CD4-positive, alpha-beta T cell treated with Interleukin-4 for 1 hour (primary cell): ENCODE measurements around the gene VPS35L.
A peak's percentile ranks its signal among the peaks of the same experiment; 100 is the strongest.
"Not testable (repeated sequence)": the region's sequence is repeated elsewhere in the genome, so short reads cannot be mapped to it uniquely, and the experiment has no call there.

ENCODE experiments used
- DNase-seq, 2 donors: peaks; one replicate each; pipeline ENCODE4 v3.0.0-alpha.2; 2020 to 2022

VPS35L gene

GRCh38 chr16:19532601-19533000 lies 22.9 kb upstream of the VPS35L start:
- no peak for DNase-seq

DNA sequence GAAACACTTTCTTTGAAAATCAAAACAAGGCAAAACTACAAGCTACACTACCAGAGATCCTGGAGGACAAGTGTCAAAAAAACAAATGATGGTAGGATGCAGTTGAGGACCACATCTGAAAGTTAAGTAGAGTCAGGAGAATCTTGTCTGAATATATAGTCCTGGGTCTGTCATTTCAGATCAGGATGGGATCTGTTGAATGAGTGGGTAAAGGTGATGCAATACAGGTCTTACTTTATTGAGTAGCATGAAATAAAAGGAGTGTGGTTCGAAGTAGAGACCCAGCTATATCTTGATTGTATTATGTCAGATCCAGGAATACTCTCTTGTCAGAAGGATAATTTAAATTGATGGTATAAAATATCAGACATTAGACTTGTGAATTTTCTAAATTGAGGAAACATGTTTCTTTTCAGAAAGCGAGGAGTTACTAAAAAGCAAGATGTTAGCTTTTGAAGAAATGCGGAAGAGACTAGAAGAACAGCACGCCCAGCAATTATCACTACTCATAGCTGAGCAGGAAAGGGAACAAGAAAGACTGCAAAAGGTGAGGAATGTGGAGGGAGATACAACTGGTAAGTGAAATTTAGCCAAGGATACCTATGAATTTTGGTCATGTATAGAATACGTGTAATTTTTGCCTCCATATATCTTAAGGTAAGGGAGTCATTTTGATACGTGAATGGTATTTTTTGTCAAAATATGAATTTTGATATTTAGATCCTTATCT lies 15.1 kb upstream of the VPS35L start:
- DNase-seq, result no peak

DNA sequence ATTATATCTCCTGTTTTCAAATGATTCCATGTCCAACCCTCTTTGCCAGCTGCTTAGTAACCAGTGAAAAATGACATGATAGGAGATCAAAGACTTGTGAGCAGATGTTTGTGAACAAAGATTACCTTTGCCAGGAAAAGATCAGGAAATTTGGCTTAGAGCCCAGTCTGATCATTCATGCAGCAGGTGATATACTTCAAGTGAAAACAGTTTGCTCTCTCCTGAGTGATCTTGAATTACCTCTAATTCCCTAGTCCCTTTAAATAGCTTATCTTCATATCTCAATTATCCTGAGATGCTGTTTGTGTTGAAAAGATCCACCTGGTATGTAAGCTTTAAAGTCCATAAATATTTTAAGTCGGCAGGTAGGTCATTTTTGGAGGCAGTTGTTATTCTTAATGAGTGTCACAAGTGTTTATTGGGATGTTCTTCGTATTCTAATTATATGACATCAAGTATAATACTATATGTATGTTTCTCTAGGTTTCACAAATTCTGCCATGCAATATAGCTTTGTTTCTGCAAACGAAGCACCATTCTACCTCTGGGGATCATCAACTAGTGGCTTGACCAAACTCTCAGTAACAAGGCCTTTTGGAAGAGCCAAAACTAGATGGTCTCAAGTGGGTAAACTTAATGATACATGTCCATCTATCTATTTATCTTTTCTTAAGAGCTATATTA lies 13.2 kb upstream of the VPS35L start:
- no peak for DNase-seq

DNA sequence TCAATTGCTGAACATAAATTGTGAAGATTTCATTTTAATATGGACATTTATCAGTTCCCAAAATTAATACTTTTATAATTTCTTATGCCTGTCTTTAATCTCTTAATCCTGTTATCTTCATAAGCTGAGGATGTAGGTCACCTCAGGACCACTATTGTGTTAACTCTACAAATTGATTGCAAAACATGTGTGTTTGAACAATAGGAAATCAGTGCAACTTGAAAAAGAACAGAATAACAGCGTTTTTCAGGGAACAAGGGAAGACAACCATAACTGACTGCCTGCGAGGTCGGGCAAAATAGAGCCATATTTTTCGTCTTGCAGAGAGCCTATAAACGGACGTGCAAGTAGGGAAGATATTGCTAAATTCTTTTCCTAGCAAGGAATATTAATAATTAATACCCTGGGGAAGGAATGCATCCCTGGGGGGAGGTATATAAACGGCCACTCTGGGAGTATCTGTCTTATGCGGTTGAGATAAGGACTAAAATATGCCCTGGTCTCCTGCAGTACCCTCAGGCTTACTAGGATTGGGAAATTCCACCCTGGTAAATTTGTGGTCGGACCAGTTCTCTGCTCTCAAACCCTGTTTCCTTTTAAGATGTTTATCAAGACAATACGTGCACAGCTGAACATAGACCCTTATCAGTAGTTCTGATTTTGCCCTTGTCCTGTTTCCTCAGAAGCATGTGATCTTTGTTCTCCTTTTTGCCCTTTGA lies 12.1 kb upstream of the VPS35L start:
- not testable (repeated sequence) for DNase-seq

DNA sequence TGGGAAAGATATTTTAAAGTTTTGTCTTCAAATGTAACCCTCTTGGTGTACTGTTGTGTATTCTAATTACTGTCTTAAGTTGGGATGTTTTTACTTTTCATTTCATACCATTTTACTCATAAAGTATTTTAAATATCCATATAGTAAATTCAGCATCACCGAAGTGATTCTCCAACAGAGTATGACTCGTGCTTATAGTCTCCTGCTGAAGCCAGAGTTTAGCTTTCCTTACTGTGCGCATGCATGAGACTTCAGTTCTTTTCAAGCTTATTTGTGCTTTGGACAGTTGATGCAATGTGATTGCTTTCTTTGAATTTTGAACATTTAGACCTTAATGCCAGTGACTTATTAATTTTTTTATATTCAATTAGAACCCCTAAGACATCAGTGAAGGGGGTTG lies 7.4 kb upstream of the VPS35L start:
- DNase-seq, result no peak

DNA sequence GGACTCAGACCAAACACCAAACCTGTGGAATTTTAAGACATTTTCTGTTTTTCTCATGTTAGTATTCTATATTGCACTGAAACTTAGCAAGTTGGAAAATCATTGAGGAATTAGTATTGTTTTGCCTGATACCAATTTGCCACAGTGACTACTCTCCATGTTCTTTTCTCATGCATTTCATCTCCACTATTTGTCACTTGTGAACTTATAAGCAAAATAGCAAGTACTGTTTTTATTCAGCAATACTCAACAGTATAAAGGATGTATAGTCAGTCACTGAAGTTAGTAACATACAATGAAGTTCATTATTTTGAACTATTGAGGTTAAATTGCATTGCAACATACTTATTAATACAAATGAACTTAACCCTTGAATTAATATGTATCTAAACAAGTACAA lies 5.8 kb upstream of the VPS35L start:
- no peak for DNase-seq

DNA sequence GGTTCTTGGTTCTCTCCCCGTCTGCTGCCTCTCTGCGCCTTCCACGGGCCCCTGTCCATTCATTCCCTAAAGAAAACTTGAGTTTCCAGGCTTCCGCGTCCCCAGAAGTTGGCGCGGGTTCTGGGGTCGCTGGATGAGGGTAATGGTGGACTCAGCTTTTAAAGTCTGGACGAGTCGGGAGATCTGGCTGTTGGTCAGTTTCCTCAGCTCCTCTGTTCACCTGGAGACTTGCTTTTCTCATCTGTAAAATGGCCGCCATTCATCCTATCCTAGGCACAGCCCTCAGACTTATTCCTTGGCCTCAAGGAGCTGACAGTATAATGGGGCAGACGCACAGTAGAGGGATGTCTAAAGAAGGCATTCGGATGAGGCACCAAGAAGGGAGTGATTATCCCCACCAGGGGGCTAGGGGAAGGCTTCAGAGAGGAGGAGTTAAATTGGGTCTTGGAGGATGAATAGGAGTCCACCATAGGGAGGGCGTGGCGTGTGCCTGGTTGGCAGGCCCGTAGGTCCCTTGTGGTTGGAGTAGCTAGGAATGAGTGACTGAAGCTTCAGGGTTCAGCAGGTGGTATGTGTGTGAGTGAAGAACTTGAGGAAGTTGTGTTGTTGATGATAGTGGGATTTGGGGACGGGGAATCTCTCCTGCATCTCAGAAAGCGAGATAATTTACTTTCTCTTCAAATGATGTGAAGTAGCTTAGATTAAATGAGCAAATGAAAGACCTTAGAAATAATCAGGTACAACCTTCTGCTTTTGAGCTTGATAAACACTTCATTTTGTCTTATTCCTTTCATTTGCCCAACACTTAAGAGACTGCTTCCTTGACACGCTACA lies 652 bp downstream of the VPS35L start:
- peak; percentile 18 to 31 for DNase-seq

- peak in 1 of 2 donors; percentile 67 for DNase-seq
Measured at GRCh38 chr16:19559242-19559910, 3.9 kb downstream of the VPS35L start.

- no peak for DNase-seq
Measured at GRCh38 chr16:19560078-19560477, 4.6 kb downstream of the VPS35L start.

DNA sequence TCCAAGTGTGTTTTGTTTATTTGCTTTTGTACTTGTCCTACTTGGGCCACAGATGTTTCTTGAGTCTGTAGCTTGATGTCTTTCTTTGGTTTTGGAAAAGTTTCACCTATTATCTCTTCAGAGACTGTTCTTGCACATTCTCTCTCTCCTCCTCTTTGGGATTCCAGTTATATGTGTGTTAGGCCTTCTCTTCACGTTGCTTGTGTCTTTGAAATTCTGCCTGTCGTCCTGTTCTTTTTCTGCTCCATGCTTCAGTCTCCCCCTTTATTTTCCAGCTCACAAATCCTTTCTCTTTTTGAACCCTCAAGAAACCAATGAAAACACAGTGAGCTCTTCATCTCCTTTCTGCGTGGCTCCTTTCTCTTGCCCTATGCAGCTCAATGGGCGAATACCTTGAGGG lies 7.9 kb downstream of the VPS35L start:
- DNase-seq, result no peak

- DNase-seq, result no peak
Measured at GRCh38 chr16:19566362-19566761, 10.9 kb downstream of the VPS35L start.

GRCh38 chr16:19567560-19567959 lies 12.1 kb downstream of the VPS35L start:
- DNase-seq, result no peak

DNA sequence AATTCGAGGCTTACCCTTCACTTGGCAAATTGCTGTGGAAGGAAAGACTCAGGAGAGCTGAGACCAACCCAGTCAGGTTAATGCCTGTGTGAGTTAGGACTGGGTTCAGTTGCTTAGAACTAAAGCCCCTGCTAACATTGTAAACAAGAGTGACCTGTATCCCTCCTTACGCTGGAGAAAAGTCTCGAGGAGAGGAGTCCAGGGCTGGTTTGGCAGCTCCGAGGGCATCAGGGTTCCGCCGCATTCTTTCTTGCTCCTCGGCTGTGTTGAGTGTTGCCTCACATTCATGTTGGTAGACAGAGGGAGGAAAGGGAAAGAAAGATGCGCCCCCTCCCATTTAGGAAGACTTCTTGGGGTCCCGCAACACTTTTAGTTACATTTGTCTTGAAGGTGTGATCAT lies 18.5 kb downstream of the VPS35L start:
- DNase-seq, result no peak

DNA sequence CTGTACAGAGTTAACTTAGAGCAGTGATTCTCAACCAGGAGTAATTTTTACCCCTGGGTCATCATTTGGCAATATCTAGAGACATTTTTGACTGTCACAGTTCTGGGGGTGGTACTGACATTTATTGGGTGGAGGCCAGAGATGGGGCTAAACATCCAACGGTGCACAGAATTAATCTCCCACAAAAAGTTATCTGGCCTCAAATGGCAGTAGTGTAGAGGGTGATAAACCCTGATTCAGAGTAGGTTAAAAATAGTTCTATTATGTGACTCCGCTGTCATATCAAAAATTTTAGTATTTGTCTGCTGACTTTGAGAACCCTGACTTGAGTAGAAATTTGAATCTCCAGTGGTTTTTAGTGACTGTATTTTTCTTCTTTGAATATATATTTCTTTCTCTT lies 19.1 kb downstream of the VPS35L start:
- no peak for DNase-seq

DNA sequence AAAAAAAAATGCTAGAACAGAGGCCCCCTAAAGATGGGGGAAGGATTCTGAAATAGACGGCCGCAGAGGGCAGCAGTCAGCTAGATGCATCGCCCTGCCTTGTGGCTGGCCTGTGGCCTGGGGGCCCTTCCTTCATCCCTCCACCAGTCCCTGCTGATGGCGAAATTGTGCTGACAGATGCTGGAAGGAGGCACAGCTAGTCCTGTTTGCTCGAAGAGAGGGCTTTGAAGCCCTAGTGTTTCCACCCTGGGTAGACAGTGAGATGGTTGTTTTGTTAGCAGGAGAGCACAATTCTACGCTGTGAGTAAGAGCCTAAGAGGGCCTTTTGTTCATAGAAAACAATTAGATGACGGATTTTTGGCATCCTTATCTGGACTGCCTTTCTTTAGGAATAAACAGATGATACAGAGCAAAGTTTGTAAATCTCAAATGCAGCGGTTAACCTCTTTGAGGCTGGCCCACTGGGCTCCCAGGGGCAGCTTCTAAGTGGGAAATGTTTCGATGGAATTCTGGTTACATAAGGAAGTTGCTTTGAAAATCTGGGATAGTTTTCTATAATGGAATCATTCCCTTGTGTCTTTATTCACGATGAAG lies 23.0 kb downstream of the VPS35L start:
- DNase-seq, result no peak

GRCh38 chr16:19582050-19582831 lies 26.7 kb downstream of the VPS35L start:
- DNase-seq, result no peak

GRCh38 chr16:19583665-19584300 lies 28.3 kb downstream of the VPS35L start:
- DNase-seq, result peak; percentile 18 to 58

DNA sequence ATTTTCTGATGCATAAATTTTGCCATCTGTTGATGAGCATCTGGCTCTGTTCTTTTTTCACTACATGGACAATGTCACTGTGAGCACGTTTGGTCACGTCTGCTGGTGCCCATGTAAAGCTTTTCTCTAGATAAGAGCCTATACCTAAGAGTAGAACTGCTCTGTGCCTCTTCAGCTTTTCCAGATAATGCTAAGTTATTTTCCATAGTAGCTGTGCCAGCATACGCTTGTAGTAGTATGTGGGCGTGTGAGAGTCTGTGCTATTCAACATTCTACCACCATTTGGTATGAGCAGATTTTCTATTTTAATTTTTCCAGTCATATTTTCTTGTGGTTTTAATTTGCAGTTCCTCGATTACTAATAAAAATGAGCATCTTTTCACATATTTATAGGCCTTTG lies 33.2 kb downstream of the VPS35L start:
- no peak for DNase-seq

DNA sequence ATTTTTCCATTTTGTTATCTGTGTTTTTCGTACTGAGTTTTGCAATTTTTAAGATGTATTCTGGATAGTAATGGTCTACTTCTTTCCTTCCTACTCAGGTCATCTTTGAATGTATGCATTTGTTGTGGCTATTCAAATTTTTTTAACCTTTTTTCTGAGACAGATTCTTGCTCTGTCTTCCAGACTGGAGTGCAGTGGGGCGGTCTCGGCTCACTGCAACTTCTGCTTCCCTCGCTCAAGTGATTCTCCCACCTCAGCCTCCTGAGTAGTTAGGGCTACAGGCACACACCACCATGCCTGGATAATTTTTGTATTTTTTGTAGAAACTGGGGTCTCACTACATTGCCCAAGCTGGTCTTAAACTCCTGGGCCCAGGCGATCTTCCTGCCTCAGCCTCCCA lies 33.6 kb downstream of the VPS35L start:
- DNase-seq, result no peak

- no peak for DNase-seq
Measured at GRCh38 chr16:19589771-19590302, 34.3 kb downstream of the VPS35L start.
